Neural progenitor cell (in vitro differentiated cells): Measurements from ENCODE around the gene FCAR.
"Not testable (repeated sequence)": the region's sequence is repeated elsewhere in the genome, so short reads cannot be mapped to it uniquely, and the experiment has no call there.

Experiments
- EZH2 ChIP-seq: fragments of 200-600 bp; sonication (generic); IDR thresholded peaks from 2 replicates; pipeline ENCODE4 v1.6.1; 2017; ENCODE audit warnings: antibody characterized with exemption, mild to moderate bottlenecking, moderate library complexity
- TF ChIP-seq, protein P1 (sequence below): fragments of 200-600 bp; sonication (generic); IDR thresholded peaks from 2 replicates; pipeline ENCODE4 v1.5.1; 2017; ENCODE audit warnings: antibody characterized with exemption, mild to moderate bottlenecking

- TF ChIP-seq, protein P1, sequence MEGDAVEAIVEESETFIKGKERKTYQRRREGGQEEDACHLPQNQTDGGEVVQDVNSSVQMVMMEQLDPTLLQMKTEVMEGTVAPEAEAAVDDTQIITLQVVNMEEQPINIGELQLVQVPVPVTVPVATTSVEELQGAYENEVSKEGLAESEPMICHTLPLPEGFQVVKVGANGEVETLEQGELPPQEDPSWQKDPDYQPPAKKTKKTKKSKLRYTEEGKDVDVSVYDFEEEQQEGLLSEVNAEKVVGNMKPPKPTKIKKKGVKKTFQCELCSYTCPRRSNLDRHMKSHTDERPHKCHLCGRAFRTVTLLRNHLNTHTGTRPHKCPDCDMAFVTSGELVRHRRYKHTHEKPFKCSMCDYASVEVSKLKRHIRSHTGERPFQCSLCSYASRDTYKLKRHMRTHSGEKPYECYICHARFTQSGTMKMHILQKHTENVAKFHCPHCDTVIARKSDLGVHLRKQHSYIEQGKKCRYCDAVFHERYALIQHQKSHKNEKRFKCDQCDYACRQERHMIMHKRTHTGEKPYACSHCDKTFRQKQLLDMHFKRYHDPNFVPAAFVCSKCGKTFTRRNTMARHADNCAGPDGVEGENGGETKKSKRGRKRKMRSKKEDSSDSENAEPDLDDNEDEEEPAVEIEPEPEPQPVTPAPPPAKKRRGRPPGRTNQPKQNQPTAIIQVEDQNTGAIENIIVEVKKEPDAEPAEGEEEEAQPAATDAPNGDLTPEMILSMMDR, result not testable (repeated sequence)
- not testable (repeated sequence) for TF ChIP-seq EZH2
Observed at GRCh38 chr19:54939538-54939937, 65.5 kb downstream of the FCAR start.
